AG09319 (cell line): ENCODE results near the gene CLDN16.

Experiments
- DNase-seq: peaks from one replicate; pipeline ENCODE4 v3.0.0-alpha.2; 2010; ENCODE audit warnings: low read depth; ENCODE audit errors: extremely low read depth
- TF ChIP-seq, protein P1 (sequence below): IDR thresholded peaks from 2 replicates; pipeline ENCODE4 v1.5.1; 2011; ENCODE audit warnings: low read depth, mild to moderate bottlenecking, inconsistent platforms, low read length, moderate library complexity

The CLDN16 gene

GRCh38 chr3:190352861-190353457, 35.0 kb upstream of the CLDN16 start:
- DNase-seq, result no peak
- TF ChIP-seq, protein P1, sequence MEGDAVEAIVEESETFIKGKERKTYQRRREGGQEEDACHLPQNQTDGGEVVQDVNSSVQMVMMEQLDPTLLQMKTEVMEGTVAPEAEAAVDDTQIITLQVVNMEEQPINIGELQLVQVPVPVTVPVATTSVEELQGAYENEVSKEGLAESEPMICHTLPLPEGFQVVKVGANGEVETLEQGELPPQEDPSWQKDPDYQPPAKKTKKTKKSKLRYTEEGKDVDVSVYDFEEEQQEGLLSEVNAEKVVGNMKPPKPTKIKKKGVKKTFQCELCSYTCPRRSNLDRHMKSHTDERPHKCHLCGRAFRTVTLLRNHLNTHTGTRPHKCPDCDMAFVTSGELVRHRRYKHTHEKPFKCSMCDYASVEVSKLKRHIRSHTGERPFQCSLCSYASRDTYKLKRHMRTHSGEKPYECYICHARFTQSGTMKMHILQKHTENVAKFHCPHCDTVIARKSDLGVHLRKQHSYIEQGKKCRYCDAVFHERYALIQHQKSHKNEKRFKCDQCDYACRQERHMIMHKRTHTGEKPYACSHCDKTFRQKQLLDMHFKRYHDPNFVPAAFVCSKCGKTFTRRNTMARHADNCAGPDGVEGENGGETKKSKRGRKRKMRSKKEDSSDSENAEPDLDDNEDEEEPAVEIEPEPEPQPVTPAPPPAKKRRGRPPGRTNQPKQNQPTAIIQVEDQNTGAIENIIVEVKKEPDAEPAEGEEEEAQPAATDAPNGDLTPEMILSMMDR, result no peak

DNA sequence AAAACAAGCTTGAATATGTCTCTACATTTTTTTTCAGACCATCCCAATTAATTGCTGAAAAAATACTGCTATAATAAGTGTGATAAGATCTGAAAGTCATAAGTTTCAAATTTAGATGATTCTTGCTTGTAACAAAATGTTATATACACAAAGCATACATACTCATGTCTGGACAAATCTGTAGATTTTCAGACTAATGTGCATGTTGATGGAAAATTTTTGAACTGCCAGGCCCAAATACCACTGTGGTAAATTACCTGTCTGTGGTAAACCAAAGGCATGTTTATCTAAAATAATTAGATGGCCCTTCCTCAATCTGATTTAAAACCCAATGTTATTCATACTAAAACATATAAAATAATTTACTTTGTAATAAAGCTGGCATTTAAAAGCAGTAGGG, 31.7 kb upstream of the CLDN16 start:
- no peak for DNase-seq
- TF ChIP-seq, protein P1, result no peak

DNA sequence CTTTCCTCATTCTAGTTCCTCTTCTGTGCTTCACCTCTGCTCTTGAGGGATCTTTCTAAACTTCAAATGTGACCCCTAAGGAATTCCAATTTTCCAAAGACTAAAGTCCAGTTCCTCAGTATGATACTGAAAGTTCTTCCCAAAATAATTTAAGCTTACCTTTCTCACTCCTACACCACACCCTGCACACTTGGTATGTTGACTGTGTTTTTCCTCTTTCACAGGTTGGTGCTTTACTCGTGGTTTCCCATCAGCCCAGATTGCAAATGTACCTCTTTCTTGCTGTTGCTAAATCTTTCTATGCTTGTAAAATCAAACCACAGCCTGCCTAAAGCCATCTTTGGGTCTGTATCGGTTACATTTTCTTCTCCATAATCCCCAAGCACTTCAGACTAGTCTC, 30.5 kb upstream of the CLDN16 start:
- TF ChIP-seq, protein P1, result no peak
- DNase-seq, result no peak

DNA sequence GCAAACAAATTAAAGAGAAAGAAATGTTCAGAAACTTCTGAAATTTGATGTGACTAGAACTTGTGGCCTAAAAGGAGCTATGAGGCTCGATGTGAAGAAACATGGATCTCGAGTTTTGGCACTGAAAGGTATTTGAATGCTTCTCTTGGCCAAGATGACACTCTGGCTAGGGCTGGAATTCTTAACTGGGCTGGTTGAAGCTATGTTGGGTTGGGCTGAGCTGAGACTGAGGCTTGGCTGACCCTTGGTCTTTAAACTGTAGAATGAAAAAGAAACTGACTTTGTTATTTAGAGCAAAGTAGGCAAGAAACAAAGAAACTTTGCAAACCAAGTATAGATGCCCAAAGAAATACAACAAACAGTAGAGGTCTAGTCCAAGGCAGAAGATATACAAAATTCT, 28.1 kb upstream of the CLDN16 start:
- TF ChIP-seq, protein P1, result no peak
- no peak for DNase-seq

DNA sequence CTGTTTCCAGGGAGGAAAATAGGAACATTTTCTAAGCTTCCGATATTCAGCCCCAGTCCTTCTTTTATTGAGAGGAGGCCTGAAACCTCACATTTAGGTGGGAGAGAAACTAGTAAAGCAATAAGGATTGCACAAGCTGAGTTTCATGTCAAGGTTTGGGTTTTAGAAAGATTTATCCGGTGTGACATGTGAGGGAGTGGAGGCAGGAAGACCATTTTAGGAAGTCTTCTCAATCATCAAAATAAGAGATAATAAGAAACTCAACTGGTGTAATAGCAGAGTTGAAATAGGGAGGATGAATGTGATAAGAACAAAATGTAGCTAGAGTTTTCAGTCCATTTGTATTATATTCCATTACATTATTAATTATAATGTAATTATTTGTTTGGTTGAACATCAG, 27.7 kb upstream of the CLDN16 start:
- DNase-seq, result no peak
- TF ChIP-seq, protein P1, result no peak

- no peak for DNase-seq
- TF ChIP-seq, protein P1, result no peak
Measured at GRCh38 chr3:190361791-190362190, 26.2 kb upstream of the CLDN16 start.

DNA sequence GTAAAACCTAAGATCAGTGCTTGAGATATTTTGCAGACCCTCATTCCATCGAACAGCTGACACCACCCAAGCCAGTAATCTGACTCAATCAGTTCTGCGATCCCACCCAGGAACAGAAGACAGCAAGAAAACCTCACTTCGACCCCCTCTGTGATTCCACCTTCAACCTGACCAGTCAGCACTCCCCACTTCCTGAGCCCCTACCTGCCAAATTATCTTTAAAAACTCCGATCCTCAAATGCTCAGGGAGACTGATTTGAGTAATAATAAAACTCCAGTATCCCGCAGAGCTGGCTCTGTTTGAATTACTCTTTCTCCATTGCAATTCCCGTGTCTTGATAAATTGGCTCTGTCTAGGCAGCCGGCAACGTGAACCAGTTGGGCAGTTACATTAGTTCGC, 25.7 kb upstream of the CLDN16 start:
- DNase-seq, result no peak
- TF ChIP-seq, protein P1, result no peak
